ENCODE results near the gene TEC. TPM values are rescaled to one million over a fixed set of nuclear protein-coding genes. Genes with fewer than 3 reads are reported as not detected.

Gene TEC
- total RNA-seq, 1 experiment from 2014 or later = 0.67 TPM

DNA sequence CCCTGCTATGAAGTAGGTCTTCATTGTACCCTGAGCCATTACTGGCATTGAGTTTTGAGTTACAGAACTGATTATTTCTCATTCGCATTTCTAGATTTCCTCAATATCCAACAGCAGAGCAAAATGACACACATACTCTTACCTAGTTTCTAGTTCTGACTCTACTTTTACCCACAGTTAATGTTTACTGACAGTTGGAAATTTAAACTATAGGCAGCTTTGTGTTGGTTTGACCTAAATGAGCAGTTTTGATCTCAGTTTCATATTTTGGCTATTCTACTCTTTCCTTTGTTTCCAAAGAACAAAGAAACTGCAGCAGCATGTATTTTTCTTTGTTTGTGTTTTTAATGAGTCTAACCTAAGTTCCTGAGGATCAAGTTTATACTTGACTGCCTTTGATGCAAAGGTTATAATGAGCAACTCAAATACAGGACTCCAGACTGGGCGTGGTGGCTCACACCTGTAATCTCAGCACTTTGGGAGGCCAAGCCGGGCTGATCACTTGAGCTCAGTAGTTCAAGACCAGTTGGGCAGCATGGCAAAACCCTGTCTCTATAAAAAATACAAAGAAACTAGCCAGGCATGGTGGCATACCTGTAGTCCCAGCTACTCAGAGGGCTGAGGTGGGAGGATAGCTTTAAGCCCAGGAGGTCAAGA, 166.0 kb downstream of the TEC start:
- Histone ChIP-seq H3K36me3 (ENCODE audit: control insufficient read depth, insufficient read depth, low read length) (no peaks in the 10 kb centered on the region), H3K9me3 (ENCODE audit: control insufficient read depth, insufficient read depth, low read depth, low read length) (no peaks in the 10 kb centered on the region), H3K27me3 (ENCODE audit: control insufficient read depth, insufficient read depth, low read length) (no peaks in the 10 kb centered on the region), H3K4me3 (ENCODE audit: low read depth in 2 of 2, low read length in 2 of 2) (no peak overlapping the region), H3K4me1 (ENCODE audit: control insufficient read depth, insufficient read depth, low read length) (no peaks in the 10 kb centered on the region), H3K27ac (ENCODE audit: low read length) (no peak overlapping the region)
- TF ChIP-seq, protein P1, sequence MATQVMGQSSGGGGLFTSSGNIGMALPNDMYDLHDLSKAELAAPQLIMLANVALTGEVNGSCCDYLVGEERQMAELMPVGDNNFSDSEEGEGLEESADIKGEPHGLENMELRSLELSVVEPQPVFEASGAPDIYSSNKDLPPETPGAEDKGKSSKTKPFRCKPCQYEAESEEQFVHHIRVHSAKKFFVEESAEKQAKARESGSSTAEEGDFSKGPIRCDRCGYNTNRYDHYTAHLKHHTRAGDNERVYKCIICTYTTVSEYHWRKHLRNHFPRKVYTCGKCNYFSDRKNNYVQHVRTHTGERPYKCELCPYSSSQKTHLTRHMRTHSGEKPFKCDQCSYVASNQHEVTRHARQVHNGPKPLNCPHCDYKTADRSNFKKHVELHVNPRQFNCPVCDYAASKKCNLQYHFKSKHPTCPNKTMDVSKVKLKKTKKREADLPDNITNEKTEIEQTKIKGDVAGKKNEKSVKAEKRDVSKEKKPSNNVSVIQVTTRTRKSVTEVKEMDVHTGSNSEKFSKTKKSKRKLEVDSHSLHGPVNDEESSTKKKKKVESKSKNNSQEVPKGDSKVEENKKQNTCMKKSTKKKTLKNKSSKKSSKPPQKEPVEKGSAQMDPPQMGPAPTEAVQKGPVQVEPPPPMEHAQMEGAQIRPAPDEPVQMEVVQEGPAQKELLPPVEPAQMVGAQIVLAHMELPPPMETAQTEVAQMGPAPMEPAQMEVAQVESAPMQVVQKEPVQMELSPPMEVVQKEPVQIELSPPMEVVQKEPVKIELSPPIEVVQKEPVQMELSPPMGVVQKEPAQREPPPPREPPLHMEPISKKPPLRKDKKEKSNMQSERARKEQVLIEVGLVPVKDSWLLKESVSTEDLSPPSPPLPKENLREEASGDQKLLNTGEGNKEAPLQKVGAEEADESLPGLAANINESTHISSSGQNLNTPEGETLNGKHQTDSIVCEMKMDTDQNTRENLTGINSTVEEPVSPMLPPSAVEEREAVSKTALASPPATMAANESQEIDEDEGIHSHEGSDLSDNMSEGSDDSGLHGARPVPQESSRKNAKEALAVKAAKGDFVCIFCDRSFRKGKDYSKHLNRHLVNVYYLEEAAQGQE (IDR thresholded peaks at IDR 0.05; ENCODE audit: insufficient read depth in 1 of 2, low read depth in 2 of 2, low read length in 1 of 2) = no peak
- TF ChIP-seq, protein P2, sequence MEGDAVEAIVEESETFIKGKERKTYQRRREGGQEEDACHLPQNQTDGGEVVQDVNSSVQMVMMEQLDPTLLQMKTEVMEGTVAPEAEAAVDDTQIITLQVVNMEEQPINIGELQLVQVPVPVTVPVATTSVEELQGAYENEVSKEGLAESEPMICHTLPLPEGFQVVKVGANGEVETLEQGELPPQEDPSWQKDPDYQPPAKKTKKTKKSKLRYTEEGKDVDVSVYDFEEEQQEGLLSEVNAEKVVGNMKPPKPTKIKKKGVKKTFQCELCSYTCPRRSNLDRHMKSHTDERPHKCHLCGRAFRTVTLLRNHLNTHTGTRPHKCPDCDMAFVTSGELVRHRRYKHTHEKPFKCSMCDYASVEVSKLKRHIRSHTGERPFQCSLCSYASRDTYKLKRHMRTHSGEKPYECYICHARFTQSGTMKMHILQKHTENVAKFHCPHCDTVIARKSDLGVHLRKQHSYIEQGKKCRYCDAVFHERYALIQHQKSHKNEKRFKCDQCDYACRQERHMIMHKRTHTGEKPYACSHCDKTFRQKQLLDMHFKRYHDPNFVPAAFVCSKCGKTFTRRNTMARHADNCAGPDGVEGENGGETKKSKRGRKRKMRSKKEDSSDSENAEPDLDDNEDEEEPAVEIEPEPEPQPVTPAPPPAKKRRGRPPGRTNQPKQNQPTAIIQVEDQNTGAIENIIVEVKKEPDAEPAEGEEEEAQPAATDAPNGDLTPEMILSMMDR (IDR thresholded peaks at IDR 0.05) = no peak
- TF ChIP-seq POLR2AphosphoS5 (IDR thresholded peaks at IDR 0.05; ENCODE audit: low read depth, low read length) (no peak), SIN3A (IDR thresholded peaks at IDR 0.05; ENCODE audit: borderline replicate concordance, insufficient read depth, low read depth, low read length) (no peak), TCF7L2 (IDR thresholded peaks at IDR 0.05; ENCODE audit: low read depth, low read length) (no peak)
- ChIA-PET POLR2A (no interaction called here), CTCF (interaction anchor here (0.6 kb wide), 1 partner anchor 841 kb away, joined by 9 read pairs; no protein-coding TSS in a partner anchor)
- ATAC-seq = no peak
- in situ Hi-C loops (cut with HindIII; ENCODE audit: low pct_unique_long_range_greater_than_20kb, low sequenced_read_pairs) (no loop called here), intact Hi-C loops (cut with micrococcal nuclease; ENCODE audit: unreplicated experiment) (no loop called here)
- no peak for DNase-seq (ENCODE audit: low read depth, low spot score)
- no TSS peak for BruUV-seq (replicated peaks)

DNA sequence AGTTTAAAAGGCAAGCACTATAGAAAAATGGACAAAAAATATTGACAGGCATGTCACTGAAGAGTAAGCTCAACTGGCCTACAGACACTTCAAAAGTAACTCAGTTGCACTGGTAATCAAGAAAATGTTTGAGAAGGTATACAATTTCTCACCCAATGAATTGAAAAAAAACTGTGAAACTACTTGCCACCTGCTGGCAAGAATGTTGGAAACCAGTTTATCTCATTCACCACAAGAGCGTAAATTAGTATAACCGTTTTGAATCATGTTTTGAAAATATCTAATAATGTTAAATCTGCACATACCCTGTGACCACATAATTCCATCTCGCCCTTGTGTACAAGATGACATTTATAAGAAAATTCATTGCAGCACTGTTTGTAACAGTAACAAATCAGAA, 167.3 kb downstream of the TEC start:
- TF ChIP-seq, protein P2 (IDR thresholded peaks at IDR 0.05) = peak; percentile 3; the same call in 1 of the 2 replicates
- TF ChIP-seq POLR2AphosphoS5 (IDR thresholded peaks at IDR 0.05; ENCODE audit: low read depth, low read length) (no peak), SIN3A (IDR thresholded peaks at IDR 0.05; ENCODE audit: borderline replicate concordance, insufficient read depth, low read depth, low read length) (no peak), TCF7L2 (IDR thresholded peaks at IDR 0.05; ENCODE audit: low read depth, low read length) (no peak)
- TF ChIP-seq, protein P1 (IDR thresholded peaks at IDR 0.05; ENCODE audit: insufficient read depth in 1 of 2, low read depth in 2 of 2, low read length in 1 of 2) = no peak
- Histone ChIP-seq H3K4me3 (ENCODE audit: low read depth in 2 of 2, low read length in 2 of 2) (no peak overlapping the region), H3K27ac (ENCODE audit: low read length) (no peak overlapping the region), H3K27me3 (ENCODE audit: control insufficient read depth, insufficient read depth, low read length) (no peaks in the 10 kb centered on the region), H3K36me3 (ENCODE audit: control insufficient read depth, insufficient read depth, low read length) (no peaks in the 10 kb centered on the region), H3K9me3 (ENCODE audit: control insufficient read depth, insufficient read depth, low read depth, low read length) (no peaks in the 10 kb centered on the region), H3K4me1 (ENCODE audit: control insufficient read depth, insufficient read depth, low read length) (no peaks in the 10 kb centered on the region)
- DNase-seq (ENCODE audit: low read depth, low spot score) (no peak), ATAC-seq (no peak)
- in situ Hi-C loops (cut with HindIII; ENCODE audit: low pct_unique_long_range_greater_than_20kb, low sequenced_read_pairs) = no loop called here
- CTCF ChIA-PET = no interaction called here
- BruUV-seq (replicated peaks) = no TSS peak
- intact Hi-C loops (cut with micrococcal nuclease; ENCODE audit: unreplicated experiment) = no loop called here
- POLR2A ChIA-PET = no interaction called here

Data from Panc1 (cell line).